UCSD-AML1 (cell line): Measurements from ENCODE around the gene POFUT1.

Source experiments
- DNase-seq: peaks from one replicate; lab custom pipeline; 2025; ENCODE audit not compliant: unreplicated experiment; lab: John Stamatoyannopoulos, UW

POFUT1 gene

GRCh38 chr20:32205843-32206759 is 1.6 kb upstream of the POFUT1 start:
- no peak for DNase-seq

- DNase-seq = no peak
Measured at GRCh38 chr20:32206760-32207625, 687 bp upstream of the POFUT1 start.

GRCh38 chr20:32208499-32209154 is 947 bp downstream of the POFUT1 start:
- no peak for DNase-seq

- DNase-seq = no peak
Measured at GRCh38 chr20:32209850-32210605, 2.3 kb downstream of the POFUT1 start.

GRCh38 chr20:32213870-32214269 is 6.2 kb downstream of the POFUT1 start:
- no peak for DNase-seq

GRCh38 chr20:32215147-32215546 is 7.5 kb downstream of the POFUT1 start:
- DNase-seq = no peak

- DNase-seq = no peak
Measured at GRCh38 chr20:32215729-32216128, 8.0 kb downstream of the POFUT1 start.

- no peak for DNase-seq
Measured at GRCh38 chr20:32216179-32217142, 8.8 kb downstream of the POFUT1 start.

GRCh38 chr20:32218156-32218900 is 10.6 kb downstream of the POFUT1 start:
- no peak for DNase-seq

GRCh38 chr20:32224463-32224862 is 16.8 kb downstream of the POFUT1 start:
- DNase-seq = no peak

GRCh38 chr20:32226391-32226790 is 18.7 kb downstream of the POFUT1 start:
- no peak for DNase-seq

- no peak for DNase-seq
Measured at GRCh38 chr20:32227306-32227705, 19.6 kb downstream of the POFUT1 start.

- DNase-seq = no peak
Measured at GRCh38 chr20:32227744-32228688, 20.3 kb downstream of the POFUT1 start.

- no peak for DNase-seq
Measured at GRCh38 chr20:32229251-32229747, 21.6 kb downstream of the POFUT1 start.

GRCh38 chr20:32230707-32231106 is 23.0 kb downstream of the POFUT1 start:
- DNase-seq = no peak

- DNase-seq = no peak
Measured at GRCh38 chr20:32231245-32231644, 23.6 kb downstream of the POFUT1 start.

GRCh38 chr20:32231847-32232246 is 24.2 kb downstream of the POFUT1 start:
- no peak for DNase-seq
